Neural crest cell (in vitro differentiated cells): ENCODE measurements around the gene MTMR11. TPM values are rescaled to one million over a fixed set of nuclear protein-coding genes. Genes with fewer than 3 reads are reported as not detected.

Experiments used
- total RNA-seq: library from RNA; stranded (reverse); gene quantifications from 2 replicates; pipeline ENCODE4 v1.2.1, GENCODE V29; 2021

The MTMR11 gene
- total RNA-seq, 1 donor from 2014 or later, result 4.5 TPM

Other genes starting within 250 kb of the MTMR11 start
- not detected in 2 replicates for gene FCGR1A, start 154.2 kb downstream of the MTMR11 start, total RNA-seq
- gene BOLA1, start 37.3 kb downstream of the MTMR11 start, total RNA-seq, result 10.1 TPM in 2 replicates
- gene SV2A, start 19.0 kb downstream of the MTMR11 start, total RNA-seq, result 48.4 and 49.5 TPM in 2 replicates
- gene SF3B4, start 9.1 kb downstream of the MTMR11 start, total RNA-seq, result 90.9 and 95.3 TPM in 2 replicates
- gene OTUD7B, start 73.8 kb upstream of the MTMR11 start, total RNA-seq, result 27.7 and 28.3 TPM in 2 replicates
- 48.8 and 53.1 TPM in 2 replicates for gene VPS45, start 130.9 kb upstream of the MTMR11 start, total RNA-seq
- gene PLEKHO1, start 213.0 kb upstream of the MTMR11 start, total RNA-seq, result 106 and 113 TPM in 2 replicates